Activated T-helper 9 cell treated with anti-CD3 and anti-CD28 coated beads, Interleukin-2, amount 50 U/mL, for 16 hours (primary cell): ENCODE measurements around the gene PHTF2.
"Not testable (repeated sequence)": the region's sequence is repeated elsewhere in the genome, so short reads cannot be mapped to it uniquely, and the experiment has no call there.

Source experiments
- DNase-seq: peaks from one replicate; pipeline ENCODE4 v3.0.0-alpha.2; 2020; ENCODE audit warnings: low read depth

The PHTF2 gene

GRCh38 chr7:77989981-77990566 lies 191.5 kb downstream of the PHTF2 start:
- no peak for DNase-seq

DNA sequence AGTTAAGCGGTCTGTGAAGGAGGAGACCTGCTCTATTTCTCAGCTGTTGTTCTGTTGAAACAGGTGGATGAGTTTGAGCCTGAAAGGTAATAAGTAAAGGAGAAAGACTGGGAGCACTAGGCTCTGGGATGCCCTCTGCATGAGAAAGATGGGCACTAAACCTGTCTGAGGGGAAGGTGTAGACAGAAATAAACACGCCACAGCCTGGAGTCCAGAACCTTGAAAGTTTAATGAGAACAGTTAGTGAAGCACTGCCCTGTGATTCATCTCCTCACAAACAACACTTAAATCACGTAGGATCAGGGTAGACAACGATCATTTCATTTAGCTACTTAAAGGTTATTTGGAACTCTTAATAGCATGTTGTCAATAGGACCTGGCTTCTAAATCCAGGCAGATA lies 193.1 kb downstream of the PHTF2 start:
- DNase-seq = no peak

DNA sequence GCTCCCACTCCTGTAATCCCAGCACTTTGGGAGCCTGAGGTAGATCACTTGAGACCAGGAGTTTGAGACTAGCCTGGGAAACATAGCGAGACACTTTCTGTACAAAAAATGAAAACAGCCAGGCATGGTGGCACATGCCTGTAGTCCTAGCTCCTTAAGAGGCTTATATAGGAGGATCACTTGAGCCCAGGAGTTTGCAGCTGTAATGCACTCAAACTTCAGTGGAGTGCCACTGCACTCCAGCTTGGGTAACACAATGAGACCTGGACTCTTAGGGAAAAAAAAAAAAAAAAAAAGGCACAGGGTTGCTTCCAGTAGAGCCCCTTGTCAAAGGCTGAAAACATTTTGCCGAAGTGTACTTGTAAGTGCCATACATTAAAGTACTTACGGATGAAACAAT lies 195.3 kb downstream of the PHTF2 start:
- DNase-seq = no peak

GRCh38 chr7:77995717-77996116 lies 197.1 kb downstream of the PHTF2 start:
- no peak for DNase-seq

DNA sequence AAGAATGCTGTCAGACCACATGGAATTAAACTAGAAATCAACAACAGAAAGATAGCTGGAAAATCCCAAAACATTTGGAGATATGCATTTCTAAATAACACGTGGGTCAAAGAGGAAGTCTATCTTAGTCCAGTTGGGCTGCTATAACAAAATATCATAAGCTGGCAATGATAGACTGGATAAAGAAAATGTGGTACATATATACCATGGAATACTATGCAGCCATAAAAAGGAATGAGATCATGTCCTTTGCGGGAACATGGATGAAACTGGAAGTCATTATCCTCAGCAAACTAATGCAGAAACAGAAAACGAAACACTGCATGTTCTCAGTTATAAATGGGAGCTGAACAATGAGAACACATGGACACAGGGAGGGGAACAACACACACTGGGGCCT lies 200.6 kb downstream of the PHTF2 start:
- not testable (repeated sequence) for DNase-seq

GRCh38 chr7:78002021-78002420 lies 203.4 kb downstream of the PHTF2 start:
- no peak for DNase-seq

GRCh38 chr7:78002715-78003114 lies 204.1 kb downstream of the PHTF2 start:
- DNase-seq = no peak

- no peak for DNase-seq
Measured at GRCh38 chr7:78006063-78006755, 207.6 kb downstream of the PHTF2 start.
